Vagina (tissue), 2 donors: ENCODE data around the gene DEF6.

Experiments used
- POLR2A ChIP-seq, 2 donors: fragments of 450-650 bp; IDR thresholded peaks; one replicate each; pipeline ENCODE4 v1.6.1; 2017; ENCODE audit warnings: antibody characterized with exemption in 2 of 2, mild to moderate bottlenecking in 2 of 2, moderate library complexity in 2 of 2
- POLR2AphosphoS5 ChIP-seq, 2 donors: sonication (generic); formaldehyde crosslinking; IDR thresholded peaks; one replicate each; pipeline ENCODE4 v1.9.0; 2017; ENCODE audit warnings: antibody characterized with exemption in 2 of 2, mild to moderate bottlenecking in 2 of 2, low read depth in 1 of 2; ENCODE audit not compliant: insufficient read depth in 1 of 2
- TF ChIP-seq, protein P1 (sequence below), 3 experiments: fragments of 450-650 bp in 2 of 3; fragments of 200-600 bp in 1 of 3; sonication (generic) in 1 of 3; IDR thresholded peaks; one replicate each; pipeline ENCODE4 v1.5.1; 2017 to 2019; ENCODE audit warnings: antibody characterized with exemption in 3 of 3, mild to moderate bottlenecking in 2 of 3, moderate library complexity in 2 of 3

DNA sequence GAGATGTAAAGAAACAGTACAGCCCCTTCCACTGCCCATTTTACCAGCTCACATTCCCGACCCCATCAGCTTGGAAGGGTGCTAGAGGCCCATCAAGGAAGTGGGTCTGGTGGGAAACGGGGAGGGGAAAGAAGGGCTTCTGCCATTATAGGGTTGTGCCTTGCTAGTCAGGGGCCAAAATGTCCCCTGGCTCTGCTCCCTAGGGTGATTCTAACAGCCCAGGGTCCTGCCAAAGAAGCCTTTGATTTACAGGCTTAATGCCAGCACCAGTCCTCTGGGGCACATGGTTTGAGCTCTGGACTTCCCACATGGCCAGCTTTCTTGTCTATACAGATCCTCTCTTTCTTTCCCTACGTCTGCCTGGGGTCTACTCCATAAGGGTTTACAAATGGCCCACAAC lies 48.7 kb upstream of the DEF6 start:
- TF ChIP-seq POLR2A (IDR thresholded peaks at IDR 0.05) (no peak), POLR2AphosphoS5 (IDR thresholded peaks at IDR 0.05; ENCODE audit: insufficient read depth in 1 of 2, low read depth in 1 of 2) (no peak)
- TF ChIP-seq, protein P1, sequence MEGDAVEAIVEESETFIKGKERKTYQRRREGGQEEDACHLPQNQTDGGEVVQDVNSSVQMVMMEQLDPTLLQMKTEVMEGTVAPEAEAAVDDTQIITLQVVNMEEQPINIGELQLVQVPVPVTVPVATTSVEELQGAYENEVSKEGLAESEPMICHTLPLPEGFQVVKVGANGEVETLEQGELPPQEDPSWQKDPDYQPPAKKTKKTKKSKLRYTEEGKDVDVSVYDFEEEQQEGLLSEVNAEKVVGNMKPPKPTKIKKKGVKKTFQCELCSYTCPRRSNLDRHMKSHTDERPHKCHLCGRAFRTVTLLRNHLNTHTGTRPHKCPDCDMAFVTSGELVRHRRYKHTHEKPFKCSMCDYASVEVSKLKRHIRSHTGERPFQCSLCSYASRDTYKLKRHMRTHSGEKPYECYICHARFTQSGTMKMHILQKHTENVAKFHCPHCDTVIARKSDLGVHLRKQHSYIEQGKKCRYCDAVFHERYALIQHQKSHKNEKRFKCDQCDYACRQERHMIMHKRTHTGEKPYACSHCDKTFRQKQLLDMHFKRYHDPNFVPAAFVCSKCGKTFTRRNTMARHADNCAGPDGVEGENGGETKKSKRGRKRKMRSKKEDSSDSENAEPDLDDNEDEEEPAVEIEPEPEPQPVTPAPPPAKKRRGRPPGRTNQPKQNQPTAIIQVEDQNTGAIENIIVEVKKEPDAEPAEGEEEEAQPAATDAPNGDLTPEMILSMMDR (IDR thresholded peaks at IDR 0.05): no peak
